H1 (cell line): ENCODE measurements around the gene ANKS1B.

Experiments used
- ASH2L ChIP-seq: fragments of 200-600, 300-600 bp; sonication (generic); IDR thresholded peaks from one replicate; pipeline ENCODE4 v1.7.1; 2017; ENCODE audit warnings: low read length
- KDM1A ChIP-seq: fragments of 200-600, 300-600 bp; sonication (generic); IDR thresholded peaks from 2 replicates; pipeline ENCODE4 v1.7.1; 2016; ENCODE audit warnings: mild to moderate bottlenecking, low read length, borderline replicate concordance
- USF2 ChIP-seq: IDR thresholded peaks from 2 replicates; pipeline ENCODE4 v1.6.1; 2011; ENCODE audit warnings: low read length, improper control_type of control experiment
- TF ChIP-seq, protein P1 (sequence below), 3 experiments: IDR thresholded peaks; 1 replicate in 2 of 3; 2 replicates in 1 of 3; pipeline versions ENCODE4 v1.5.1 to v1.6.1; 2011; ENCODE audit warnings: low read length in 3 of 3, mild to moderate bottlenecking in 3 of 3, inconsistent platforms in 2 of 3, low read depth in 1 of 3, moderate library complexity in 1 of 3; ENCODE audit not compliant: insufficient read depth in 1 of 3; ENCODE audit errors: control extremely low read depth in 1 of 3

DNA sequence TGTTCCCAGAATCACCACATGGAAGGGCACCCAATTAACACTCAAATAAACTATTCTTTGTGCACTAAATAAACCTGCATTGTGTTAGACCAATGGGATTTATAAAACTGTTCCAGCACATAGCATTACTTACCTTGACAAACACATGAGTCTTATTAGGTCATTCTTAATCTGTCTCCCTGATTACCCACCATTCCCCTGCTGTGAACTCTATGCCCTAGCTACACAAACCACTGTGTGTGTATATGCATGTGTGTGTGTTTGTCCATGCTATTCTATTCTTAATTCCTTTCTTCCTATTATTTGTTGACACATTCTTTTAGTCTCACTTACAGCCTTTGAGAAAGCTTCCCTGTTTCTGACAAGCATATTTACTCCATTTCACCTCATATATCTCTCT is 640.8 kb downstream of the ANKS1B start:
- TF ChIP-seq ASH2L, result no peak
- TF ChIP-seq, protein P1, sequence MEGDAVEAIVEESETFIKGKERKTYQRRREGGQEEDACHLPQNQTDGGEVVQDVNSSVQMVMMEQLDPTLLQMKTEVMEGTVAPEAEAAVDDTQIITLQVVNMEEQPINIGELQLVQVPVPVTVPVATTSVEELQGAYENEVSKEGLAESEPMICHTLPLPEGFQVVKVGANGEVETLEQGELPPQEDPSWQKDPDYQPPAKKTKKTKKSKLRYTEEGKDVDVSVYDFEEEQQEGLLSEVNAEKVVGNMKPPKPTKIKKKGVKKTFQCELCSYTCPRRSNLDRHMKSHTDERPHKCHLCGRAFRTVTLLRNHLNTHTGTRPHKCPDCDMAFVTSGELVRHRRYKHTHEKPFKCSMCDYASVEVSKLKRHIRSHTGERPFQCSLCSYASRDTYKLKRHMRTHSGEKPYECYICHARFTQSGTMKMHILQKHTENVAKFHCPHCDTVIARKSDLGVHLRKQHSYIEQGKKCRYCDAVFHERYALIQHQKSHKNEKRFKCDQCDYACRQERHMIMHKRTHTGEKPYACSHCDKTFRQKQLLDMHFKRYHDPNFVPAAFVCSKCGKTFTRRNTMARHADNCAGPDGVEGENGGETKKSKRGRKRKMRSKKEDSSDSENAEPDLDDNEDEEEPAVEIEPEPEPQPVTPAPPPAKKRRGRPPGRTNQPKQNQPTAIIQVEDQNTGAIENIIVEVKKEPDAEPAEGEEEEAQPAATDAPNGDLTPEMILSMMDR (IDR thresholded peaks at IDR 0.05; ENCODE audit: control extremely low read depth in 1 of 3, insufficient read depth in 1 of 3, low read depth in 1 of 3, low read length in 3 of 3), result no peak
- TF ChIP-seq KDM1A, result no peak
- no peak for TF ChIP-seq USF2
